COLO668 (cell line): Measurements from ENCODE around the gene LYPD1.

Experiments used
- DNase-seq: peaks from one replicate; lab custom pipeline; 2025; ENCODE audit not compliant: unreplicated experiment; lab: John Stamatoyannopoulos, UW

Gene LYPD1

DNA sequence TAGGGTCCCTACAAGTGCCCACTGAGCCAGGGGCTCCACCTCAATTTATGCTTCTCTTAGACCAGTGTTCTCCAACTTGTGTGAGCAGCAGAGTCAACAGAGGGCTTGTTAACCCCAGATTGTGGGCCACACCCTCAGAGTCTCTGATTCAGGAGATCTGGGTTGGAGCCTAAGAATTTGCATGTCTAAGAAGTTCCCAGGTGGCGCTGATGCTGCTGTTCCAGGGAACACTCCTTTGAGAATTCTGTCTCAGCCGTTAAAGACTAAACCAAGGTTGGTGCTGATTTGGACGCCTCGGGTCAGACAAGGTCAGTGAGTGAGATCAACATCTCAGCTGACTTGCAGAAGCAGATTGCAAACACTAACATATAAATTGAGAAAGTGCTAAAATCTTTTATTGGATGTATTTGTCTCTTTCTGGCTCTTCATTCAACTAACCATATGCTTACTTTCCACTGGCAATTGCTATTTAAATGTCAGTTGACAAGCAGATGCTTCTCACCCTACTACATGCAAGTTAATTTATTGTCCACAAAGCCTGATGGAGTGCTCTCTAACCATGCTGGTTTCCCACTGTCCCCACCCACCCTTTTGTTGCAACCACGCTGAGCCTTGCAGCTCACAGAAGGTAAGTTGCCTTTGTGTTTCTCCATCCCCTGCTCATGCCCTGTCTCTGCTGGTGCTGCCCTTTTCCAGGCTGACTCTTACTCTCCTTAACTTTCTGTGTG, 31.5 kb downstream of the LYPD1 start:
- no peak for DNase-seq

DNA sequence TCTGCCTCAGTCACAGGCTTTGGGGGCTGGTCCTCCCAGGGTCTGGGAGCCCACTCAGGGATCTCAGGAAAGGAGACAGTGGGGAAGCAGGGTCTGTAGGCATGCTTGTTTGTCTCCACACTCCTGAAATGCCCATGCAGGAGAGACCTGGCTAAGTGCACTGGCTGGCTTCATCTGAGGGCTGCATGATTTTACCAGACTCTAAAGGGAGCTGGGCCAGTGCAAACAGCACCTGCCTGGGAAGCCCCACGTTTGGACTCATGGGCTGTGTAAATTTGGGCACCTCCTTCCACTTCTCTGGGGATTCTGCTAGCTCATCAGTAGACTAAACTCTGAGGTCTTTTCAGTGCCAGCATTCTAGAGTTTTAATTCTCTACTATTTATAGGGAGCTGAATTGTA, 33.7 kb downstream of the LYPD1 start:
- DNase-seq = no peak

DNA sequence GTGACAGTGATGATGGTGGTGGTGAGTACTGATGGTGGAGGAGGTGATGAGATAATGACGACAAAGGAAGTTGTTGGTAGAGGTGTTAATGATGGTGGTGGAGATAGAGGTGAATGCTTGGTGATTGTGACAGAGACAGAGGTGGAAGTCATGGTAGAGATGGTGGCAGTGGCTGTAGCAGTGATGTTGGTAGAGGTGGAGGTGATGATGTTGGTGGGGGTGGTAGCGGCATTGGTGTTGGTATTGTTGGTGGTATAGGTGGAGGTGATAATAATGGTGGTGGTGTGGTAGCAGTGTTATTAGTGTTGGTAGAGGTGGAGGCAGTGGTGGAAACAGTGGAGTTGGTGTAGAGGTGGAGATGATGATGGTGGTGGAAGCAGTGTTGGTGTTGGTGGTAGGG, 36.4 kb downstream of the LYPD1 start:
- DNase-seq = no peak

DNA sequence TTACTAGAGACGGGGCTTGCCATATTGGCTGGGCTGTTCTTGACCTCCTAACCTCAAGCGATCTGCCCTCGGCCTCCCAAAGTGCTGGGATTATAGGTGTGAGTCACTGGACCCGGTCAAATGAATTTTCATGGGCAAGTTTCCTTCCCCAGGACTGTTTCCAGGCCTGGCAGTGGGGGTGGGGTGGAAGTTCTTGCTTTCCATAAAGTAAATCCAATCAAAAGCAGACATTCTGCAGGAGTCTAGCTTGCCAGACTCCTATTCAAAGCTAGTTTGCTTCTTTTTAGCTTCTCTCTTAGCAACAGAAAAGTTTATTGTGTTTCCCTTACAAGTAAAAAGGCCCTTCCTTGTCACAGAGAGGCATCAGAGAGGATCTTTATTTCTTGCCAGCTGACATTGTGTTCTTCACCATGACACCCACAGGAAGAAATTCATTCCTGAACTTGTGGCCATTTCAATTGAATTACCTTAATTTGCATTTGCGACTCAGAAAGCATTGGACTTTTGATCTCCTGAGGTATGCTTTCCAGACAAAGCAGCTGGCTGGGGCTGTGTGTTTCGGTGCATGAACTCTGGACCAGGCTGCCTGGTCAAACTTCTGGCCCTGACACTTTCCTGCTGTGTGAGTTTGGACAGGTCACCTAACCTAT, 37.9 kb downstream of the LYPD1 start:
- DNase-seq = no peak

DNA sequence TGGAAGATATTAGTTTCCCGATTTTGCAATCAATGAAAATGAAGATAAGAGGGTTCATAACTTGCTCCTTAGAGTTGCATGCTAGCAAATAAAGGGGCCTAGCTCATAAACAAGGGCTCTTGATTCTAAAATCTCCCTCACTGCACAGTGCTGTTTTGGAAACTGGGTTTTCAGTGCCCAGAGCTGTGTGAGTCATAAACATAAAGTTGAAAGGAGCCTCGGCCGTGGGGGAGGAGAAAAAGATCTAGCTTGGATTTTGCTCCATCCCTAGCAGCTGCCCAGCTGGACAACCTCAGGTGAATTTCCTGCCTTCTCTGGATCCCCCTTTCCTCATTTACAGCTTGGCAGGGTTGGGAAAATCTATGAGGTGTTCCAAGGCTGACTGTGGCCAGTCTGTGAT, 42.5 kb downstream of the LYPD1 start:
- no peak for DNase-seq

DNA sequence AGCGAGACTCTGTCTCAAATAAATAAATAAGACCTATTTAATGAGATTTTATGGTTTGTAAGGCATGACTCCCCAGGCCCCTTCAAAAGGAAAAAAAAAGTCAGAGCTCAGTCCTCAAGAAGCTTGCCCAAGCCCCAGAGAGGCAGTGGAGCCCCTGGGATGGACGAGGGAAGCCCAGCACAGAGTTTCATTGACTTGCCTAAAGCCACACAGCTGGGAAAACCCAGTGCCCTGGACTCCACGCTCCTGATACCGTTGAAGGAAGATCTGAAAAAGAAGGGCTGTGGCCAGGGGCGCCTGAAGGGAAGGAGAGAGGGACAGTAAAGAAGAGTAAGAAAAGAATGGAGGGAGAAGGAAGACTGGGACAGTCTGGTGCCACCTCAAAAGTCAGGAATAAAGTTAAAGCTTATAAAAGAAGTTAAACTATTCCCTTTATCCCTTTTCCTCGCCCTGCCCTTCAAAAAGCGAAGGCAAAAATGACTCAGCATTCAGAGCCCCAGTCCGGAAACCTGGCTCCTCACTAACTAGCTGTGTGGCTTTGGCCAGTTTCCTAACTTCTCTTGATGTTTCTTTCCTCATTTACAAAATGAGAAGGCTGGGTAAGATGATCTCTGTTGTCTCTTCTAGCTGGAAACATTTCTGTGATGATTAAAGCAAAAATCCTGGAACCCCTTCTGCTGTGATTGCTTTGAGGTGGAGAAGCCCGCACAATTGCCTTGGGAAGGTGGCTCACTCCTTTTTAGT, 46.7 kb downstream of the LYPD1 start:
- DNase-seq = no peak

DNA sequence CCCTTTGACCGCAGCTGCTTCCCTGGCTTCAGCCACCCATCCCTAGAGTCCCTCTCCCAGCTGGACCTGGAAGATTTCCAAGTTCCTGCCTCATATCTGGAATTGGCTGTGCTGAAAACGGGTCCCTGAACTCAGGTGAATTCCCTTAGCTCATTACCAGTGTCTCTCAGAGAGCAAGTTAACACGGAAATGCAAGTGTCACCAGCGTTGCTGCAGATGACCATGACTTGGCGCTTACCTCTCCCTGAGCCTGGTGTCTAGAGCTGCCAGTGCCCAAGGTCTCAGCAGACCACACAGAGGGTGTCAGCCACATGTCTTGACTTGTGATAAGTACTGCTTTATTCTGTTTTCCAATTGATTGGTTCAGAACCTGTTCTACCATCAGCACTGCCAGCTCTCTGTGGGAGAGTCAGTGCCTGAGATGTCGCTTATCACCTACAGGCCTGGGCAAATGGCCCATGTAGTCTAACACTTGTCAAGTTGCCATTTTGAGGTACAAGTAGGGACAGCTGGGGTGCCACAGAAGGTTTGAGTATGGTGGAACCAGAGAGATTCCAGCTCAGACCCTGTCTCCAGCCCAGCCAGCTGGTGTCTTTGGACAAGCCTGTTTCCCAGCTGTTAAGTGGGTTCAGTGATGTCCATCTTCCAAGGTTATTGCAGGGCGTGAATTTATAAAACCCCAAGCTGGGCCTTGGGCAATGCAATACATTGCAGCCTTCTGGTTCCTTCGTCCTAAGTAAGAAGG, 48.7 kb downstream of the LYPD1 start:
- DNase-seq = peak; percentile 29

DNA sequence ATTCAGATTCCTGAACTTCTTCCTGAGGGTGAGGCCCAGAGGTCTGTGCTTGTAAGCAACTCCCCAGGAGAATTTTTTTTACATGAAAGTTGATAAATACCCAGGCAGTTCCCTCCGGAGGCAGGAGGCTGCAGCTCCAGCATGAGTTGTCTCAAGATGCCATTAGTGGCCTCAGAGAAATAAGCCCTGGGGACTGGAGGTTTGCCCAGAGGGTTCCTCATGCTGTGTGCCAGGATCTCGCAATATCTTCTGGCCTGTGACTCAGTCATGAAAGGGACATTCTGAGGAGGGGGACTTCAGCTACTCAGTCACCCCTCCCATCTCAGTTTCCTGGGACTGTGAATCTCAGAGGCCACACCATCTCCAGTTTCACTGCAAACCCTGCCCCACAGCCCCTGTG, 49.9 kb downstream of the LYPD1 start:
- no peak for DNase-seq

DNA sequence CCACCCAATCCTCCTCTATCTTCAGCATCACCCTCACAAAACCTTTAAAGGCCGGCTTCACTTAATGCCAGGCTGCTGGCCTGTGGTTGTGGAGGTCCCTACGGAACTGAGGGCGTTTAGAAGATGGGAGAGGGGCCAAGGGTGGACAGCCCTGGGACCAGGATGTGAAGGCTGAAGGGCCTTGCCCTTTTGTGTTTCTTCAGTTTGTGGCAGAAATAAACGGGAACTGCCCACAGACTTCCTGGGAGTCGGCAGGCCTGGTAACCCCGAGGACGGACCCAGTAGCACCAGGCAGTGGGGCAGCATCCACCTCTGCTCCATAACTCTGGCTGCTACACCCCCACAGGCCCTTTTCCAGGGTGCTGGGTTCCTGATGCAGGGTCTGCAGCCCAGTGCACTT, 51.3 kb downstream of the LYPD1 start:
- no peak for DNase-seq

DNA sequence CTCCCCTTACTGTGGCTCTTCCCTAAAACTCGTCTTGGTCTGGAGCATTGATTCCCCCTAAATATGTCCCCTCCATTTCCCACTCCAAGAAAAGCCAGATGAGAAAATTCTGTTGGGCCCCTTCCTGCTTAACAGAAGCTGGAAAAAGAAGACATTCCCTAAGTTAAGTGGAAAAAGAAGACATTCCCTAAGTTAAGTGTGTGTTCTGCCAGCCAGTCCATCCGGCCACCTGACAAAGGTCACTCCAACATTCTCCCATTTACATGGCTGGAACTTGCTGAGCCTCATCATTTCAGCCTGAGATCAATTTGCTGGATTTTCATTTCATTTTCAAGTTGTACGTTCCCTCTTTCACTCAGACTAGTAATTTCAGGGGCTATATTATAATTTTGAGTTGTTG, 52.0 kb downstream of the LYPD1 start:
- DNase-seq = no peak

DNA sequence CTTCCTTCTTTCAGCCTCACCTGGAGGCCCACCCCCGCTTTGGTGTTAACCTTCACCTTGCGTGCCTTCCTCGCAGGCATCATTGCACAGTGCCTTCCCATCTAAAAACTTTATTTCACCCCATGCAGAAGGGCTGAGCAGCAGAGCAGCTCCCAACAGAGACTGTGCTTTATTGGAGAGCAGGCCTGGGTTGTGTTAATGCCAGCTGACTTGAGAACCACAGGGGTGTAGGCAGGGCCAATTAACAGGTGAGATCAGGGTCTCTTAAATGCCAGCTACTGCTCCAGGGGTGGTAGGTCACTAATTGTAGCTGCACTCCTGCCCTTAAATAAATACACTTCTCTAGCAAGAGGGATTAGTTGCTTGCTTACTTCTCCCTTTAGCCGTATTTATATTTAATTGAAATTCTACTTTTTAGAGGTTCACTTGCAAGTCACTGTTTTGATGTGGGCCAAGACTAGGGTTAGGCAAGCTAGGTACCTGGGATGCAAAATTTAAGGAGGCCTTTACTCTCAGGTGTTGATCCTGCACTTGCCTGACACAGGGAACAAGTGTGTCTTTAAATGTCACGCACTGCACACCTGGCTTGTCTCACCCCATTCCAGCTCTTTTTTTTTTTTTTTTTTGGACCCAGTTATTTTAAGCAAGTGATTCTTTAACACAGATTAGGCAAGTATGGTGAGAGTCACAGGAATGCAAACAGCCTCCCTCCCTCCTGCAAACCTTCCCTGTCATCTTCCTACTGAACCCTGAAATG, 54.5 kb downstream of the LYPD1 start:
- no peak for DNase-seq

DNA sequence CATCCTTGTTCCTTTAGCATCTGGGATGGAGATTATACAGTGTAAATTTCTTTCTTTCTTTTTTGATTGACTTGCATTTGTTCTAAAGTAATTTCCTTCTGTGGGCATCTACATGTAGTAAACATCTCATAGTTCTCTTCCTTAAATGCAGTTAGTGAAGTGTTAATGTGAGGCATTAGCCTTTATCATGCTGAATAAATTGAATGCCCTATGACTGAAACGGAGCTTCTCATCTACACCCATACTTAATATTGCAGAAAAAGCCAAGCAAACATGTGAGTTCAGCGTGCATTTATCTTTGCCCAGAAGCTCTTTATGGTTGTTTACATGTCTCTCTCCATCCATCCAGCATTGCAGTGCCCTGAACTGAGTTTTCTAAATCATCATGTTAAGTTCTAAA, 58.3 kb downstream of the LYPD1 start:
- no peak for DNase-seq

DNA sequence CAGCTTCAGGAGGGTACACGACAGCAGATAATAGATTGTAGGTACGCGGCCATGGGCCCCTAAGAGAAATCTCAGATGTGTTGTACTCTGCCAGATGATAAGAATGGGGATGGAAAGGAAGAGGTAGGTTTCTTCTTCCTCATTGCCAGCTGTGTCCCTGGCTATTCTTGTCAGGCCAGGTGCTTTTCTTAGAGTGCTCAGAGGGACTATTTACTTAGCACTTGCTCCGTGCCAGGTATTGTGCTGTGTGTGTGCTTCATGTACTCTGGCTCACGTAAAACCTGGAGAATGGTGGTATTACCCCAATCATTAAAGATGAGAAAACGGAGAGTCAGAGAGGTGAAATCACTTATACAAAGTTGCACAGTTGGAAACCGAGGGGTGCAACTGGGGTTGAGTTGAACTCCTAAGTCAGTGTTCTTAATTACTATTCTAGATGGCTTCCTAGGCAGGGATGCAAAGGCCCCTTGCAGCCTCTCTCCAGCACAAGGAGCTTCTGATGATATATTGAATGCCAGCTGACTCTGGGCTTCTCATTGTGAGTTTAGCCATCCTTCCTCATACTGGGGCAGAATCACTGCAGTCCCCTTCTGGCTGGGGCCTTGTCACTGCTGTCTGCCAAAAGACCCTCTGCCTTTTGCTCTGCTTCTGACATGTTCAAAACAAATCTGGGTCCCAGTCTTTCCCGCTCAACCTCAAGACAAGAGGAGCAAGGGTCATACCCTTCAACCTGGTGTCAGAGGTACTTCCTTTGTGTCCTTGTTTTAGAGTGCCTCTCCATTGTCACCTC, 60.7 kb downstream of the LYPD1 start:
- DNase-seq = peak; percentile 11

DNA sequence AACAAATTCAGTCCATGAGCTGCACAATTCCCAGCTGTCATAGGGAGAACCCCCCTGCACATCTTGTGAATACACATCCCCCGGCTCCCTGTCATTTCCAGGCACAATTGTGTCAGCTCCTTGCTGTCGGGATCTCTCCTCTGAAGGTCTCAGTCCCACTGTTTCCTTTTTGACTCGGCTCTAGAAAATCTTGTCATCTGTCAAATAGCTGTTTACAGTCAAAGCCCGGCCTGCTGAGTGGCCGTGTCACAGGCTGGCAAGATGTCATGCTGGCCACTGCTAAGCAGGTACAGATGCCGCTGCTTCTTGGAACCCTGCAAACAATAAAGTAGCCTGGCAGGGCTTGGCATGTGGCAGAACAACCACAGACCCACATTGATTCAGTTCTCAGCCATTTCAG, 61.7 kb downstream of the LYPD1 start:
- DNase-seq = no peak

DNA sequence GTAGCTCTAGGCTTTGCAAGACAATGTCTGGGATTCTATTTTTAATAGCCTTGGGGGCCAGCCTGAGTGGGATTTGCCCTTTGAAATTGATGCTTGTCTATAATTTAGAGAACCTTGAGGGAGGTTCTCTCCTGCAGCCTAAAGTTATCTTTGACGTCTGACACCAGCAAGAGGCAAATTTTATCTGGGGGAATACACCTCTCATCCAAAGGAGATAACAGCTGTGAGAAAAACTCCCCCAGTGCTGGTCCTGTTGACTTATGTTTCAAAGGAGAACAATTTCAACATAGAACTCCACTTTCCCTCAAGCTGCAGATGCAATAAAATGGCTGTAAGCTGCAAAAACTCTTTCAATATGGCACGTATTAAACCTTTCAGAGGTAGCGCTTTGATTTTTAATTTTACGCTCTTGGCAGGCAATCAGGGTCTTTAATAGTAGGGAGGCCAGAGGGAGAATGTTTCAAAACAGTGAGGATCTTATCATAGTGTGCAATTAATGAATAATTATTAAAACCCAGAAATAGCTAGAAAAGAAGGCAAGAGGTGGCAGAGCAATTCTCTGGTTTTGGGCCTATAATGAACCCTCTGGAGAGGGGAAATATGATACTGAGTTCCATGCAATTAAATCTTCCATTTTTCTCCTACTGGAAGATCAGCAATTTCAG, 62.4 kb downstream of the LYPD1 start:
- DNase-seq = no peak

DNA sequence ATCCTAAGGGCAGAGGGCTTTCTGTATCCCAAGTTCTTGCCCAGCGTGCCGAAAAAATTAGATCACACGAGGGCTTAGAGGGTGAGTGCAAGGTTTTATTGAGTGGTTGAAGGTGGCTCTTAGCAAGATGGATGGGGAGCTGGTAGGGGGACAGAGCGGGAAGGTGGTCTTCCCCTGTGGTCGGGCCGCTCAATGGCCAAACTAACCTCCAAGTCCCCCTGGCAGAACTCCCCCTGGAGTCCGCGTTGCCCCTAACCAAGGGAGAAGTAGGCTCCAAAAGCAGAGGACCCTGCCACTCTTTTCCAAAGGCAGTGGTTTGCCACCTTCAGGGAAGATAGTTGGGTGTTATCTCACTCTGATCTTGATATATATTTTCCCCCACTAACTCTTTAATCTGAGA, 63.4 kb downstream of the LYPD1 start:
- DNase-seq = no peak

DNA sequence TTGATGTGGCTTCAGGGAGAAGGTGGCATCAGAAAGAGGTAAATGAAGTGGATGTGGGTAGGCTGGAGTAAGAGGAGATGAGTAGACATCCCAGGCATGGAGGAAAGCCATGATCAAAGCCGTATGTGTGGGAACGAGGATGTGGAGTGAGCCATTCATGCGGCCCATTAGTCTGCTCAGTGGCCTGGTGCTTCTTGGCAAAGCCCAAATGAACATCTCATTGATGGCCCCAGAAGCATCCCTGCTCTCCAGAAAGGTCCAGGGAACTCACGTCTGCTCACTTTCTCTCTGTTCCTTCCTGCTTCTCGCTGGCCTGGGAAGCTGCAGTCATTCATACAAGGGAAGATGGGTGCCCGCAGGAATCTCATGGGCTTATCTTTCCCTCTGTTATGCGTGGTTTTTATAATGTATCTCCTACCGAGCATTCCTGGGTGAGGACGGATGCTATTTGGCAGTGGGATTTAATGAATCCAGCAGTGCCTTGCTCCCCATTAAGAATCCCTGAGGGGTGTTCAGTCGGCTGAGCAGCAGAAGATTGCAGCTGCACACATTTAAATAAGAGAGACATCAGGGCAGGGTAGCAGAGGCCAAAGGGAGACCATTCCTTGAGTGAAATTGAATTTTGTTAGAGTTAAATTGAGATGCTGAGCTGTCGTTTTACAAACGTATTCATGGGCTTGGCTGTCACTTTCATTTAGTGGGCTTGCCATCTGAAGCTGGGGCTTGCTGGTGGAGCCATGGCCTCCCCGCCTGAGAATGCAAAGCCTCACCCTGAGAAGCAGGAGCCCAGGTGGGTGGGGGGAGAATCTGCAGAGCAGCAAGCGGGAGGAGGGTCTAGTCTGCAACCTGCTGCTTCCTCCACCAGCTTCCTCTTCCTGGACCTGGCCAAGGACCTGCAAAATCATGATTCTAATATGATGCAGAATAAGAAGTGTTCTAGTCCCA, 64.5 kb downstream of the LYPD1 start:
- DNase-seq = no peak

DNA sequence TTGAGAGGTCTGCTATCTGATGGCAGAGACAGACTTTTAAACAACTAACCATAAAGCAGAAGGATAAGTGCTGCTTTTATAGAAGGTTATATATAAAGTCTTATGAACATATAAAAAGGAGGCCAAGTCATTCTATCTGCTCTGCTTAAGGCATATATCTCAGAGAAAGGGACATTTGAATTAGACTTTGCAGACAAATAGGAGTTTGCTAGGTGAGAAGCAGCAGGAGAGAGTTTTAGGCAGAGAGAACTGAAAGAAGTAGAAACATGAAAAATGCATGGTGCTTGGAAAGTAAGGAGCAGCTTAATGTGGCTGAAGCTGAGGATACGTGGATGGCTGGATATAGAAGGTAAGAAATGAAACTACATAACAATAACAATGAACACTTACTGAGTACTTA, 65.4 kb downstream of the LYPD1 start:
- no peak for DNase-seq
